ENCODE results near the gene MRPL11.

GRCh38 chr11:66428933-66429332 lies 9.7 kb downstream of the MRPL11 start:
- TF ChIP-seq EZH2 (IDR thresholded peaks at IDR 0.05; ENCODE audit: insufficient read depth, poor library complexity, severe bottlenecking) (no peak), EZH2phosphoT487 (IDR thresholded peaks at IDR 0.05; ENCODE audit: insufficient read depth, low read depth) (no peak)
